Hippocampal formation (tissue), 2 donors: ENCODE measurements around the gene UTP14C.
"Not testable (repeated sequence)": the region's sequence is repeated elsewhere in the genome, so short reads cannot be mapped to it uniquely, and the experiment has no call there.

ENCODE experiments used
- DNase-seq, 2 donors: peaks; one replicate each; lab custom pipeline; 2025; lab: John Stamatoyannopoulos, UW

Gene UTP14C

DNA sequence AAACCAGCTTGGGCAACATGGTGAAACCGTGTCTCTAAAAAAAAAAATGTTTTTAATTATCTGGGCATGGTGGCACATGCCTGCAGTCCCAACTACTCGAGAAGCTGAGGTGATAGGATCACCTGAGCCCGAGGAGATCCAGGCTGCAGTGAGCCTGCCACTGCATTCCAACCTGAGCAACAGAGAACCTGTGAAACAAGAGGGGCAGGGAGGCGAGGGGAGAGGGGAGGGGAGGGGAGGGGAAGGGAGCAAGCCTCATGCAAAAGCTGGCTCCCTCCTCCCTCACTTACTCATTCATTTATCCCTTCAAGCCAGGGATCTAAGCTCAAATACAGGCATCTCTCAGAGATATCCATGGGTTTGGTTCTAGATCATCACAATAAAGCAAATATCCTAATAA lies 22.1 kb upstream of the UTP14C start:
- no peak for DNase-seq

DNA sequence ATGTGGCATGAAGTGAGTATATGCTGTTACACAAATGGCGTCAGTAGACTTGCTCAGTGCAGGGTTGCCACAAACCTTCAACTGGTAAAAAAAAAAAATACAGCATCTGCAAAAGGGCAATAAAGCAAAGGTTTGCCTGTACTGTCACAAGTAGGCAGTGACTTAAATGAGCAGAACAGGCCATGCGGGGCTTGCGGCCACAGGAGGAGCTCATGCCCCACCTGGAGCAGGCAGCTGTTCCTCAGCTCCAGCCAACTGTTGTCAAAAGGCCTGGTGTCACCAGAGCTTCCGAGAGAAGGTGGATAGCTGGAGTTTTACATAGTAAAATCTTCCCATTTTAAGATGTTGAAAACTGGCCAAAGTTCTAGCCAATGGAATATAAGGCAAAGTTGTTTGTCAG lies 20.9 kb upstream of the UTP14C start:
- DNase-seq = no peak

DNA sequence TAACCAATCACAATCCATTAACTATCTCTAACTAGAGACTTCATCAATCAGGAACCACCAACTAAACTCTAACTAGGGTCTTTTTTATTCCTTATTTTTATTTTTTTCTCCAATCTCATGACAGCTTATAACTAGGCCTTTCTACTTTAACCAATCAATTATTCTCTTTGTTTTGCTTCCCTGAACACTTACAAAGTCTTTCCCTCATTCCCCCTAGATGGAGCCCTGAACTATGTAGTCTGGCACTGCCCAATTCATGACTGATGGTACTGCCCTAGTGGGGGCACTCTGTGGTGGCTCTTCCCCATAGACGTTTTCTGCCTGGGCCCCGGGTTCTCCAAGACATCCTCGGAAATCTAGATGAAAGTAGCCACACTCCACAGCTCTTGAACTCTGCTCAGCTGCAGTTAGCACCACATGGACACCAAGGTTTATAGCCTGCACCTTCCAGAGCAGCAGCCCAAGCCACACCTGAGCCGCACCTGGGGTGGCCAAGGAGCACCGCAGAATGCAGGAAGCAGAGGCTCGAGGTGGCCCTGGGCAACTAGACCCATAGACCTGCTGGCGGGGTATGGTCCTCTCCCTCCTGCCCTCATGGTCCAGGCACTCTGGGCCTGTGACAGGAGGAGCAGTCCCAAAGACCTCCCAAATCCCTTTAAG lies 19.9 kb upstream of the UTP14C start:
- no peak for DNase-seq

DNA sequence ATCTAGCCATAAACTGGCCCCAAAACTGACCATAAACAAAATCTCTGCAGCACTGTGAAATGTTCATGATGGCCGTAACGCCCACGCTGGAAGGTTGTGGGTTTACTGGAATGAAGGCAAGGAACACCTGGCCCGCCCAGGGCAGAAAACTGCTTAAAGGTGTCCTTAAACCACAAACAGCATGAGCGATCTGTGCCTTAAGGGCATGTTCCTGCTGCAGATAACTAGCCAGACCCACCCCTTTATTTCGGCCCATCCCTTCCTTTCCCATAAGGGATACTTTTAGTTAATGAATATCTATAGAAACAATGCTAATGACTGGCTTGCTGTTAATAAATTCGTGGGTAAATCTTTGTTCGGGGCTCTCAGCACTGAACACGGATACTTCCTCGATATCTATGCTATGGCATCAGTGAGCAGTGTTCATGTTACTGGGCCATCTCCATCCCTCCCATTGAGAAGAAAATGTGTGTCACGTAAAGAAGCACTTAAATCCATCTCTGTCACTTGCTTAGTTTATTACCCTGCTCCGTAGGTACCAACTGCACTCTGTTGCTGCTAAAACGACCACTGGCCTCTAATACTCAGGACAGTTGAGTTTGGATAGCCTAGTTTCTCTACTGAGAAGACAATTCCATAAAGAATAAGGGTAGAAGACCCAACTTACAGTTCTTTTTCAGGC lies 18.5 kb upstream of the UTP14C start:
- DNase-seq = no peak

DNA sequence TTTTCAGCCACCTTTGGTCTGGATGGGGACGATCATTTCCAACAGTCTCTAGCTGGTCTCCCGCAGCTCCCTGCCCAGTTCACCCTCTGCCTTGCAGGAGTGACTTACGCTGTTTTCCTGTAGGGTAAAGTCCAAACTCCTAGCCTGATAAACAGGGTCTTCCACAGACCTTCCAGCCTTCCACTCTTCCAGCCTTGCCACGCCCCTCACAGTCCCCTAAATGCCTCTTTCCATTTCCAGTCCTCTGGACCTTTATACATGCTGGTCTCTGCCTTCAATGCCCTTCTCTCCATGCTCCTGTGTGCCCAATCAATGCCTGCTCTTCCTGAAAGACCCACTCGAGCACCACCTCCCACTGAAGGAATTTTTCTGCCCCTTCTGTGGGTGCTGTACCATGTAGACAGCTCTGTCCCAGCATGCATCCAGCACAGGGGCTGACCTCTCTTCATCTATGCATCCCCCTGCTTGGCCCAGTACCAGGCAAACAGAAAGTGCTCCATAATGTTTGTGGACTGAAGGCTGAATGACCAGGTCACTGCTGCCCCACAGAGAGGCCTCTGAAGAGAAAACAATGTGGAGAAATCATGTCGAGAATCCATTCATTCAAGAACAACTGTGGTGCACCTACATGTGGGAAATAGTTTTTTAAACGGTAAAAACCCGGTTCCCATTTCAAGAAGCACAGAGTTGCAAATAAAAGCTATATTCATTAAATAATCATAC lies 17.8 kb upstream of the UTP14C start:
- no peak for DNase-seq

DNA sequence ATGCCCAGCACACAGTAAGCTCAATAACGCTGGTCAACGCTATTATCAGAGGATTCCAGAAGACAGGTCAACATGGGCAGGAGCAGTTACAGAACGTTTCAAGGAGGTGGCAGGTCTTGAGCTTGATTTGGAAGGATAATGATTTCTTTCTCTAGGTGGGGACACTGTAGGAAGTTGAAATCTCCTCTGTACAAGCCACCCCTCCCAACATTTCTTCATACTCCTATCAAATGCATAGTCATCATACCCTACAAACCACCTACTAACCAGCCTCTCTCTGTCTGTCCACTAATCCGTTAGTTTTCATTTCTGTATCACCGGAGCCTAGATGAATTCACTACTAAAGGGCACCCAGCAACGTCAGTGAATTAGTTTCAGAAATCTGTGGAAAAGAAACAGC lies 14.5 kb upstream of the UTP14C start:
- no peak for DNase-seq

DNA sequence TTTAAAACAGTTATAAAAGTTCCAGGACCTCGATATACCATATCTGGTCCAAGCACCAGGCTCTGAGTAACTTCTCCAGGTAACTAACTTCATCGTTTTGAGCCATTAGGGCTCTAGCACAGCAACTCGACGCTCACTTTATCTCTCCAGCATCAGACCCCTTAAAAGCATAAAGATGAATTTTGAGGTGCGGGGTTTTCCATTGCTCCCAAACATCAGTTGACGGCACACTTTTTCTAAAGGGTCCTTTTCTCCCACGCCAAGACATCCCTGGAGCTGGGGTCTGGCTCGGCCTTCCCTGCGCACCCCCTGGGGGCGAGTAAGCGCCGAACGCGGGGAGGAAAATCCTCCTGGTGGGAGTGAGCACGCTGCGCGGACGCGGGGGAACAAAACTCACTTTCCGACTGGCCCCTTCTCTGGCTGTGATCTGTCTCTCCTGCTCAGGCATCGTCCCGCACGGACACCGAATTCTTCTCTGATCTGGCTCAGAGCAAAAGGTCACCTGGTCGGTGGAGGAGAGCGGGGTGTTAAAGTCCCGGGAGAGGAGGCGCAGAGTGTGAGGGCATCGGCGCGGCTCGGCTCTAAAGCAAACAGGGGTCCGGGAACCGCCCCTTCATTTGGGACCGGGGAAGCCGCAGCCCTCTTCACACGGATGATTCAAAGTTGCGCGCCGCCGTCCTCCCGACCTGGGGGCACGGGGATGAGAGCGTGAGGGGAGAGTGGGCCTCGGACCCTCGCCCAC lies 13.4 kb upstream of the UTP14C start, which contains the start of gene ATP7B:
ATP7B (minus strand) TSS at position 561 of the 742 bp plus-strand sequence; CDS start at position 448, 113 bp downstream.
- DNase-seq = no peak

DNA sequence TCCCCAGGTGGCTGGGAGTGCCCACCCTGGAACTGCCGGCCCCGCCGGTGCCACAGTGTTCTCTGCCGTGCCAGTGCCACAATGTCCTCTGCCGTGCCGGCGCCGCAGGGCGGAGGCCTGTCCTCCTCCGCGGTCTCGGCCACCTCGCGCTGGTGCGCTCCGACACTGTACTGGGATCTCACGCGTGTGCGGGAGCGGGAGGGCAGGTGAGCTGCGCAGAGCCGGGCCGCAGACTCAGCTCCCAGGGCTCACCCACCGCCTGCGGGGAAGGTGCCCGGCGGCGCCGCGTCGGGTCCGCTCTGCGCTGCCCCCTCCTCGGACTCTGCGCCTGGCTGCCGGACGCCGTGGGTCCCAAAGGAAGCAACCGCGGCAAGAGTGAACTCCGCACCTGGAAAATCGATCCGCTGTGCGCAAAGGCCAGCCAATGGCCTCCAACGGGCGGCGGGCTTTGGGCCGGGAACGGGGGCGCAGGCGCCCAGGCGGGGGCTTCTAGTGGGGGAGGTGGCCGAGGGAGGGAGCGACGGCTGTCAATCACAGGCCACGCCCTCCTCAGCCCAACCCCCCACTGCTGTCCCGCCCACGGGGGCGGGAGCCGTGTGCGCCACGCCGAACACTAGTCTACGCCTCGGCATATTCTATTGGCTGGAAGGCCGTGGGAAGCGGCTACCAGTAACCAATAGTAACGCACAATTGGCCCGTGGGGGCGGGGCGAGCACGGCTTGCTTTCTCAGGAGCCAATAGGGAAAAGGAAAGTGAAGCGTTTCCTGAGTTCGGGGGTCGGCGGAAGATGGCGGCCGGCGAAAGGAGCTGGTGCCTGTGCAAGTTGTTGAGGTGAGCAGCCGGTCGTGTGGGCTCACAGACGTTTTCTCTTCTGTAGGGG lies 12.6 kb upstream of the UTP14C start, which contains the start of gene ALG11:
ALG11 (plus strand) TSS at position 767 of the 880 bp plus-strand sequence; CDS start at position 788, 21 bp downstream.
- DNase-seq = peak; percentile 98

DNA sequence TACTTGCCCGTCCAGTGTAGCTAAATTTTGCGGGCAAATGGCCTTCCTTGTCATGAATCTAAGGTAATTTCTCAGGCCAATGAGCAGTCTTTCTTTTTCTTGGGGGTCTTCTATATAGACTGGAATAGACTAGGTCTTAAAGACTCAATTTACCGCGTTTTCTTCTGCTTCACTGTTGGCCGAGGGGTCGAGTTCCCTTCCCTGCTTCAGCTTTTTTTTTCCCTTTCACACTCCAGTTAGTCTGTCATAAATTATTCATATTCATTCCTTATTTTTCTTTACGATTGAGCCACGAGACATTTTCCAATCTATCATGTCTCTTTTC lies 12.0 kb upstream of the UTP14C start:
- no peak for DNase-seq

DNA sequence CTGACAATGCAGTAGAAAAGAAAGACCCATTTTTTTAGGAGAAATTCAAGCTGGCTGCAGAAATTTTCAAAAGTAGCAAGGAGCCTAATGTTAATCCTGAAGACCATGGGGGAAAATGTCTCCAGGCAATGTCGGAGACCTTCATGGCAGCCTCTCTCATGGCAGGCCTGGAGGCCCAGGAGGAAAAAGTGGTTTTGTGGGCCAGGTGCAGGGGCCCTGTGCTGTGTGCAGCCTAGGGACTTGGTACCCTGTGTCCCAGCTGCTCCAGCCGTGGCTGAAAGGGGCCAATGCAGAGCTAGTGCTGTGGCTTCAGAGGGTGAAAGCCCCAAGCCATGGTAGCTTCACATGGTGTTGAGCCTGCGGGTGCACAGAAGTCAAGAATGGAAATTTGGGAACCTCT lies 8.2 kb upstream of the UTP14C start:
- DNase-seq = no peak

DNA sequence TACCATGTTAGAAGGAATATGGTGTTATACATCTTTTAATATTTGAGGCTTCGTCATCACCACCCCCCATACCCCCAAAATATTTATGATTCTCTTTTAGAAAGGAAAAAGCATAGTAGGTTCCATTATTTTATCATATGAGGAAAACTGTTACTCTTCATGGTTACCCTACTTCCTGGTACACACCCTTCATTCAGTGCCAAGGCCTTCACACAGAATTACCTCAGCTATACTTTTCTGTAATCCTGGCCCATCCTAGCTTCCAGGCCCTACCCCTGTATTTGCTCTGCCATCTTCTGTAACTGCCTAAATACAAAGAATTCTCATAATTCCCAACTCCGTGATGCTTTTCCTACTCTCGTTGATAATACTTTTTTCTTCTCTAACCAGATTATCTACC lies 4.3 kb upstream of the UTP14C start:
- no peak for DNase-seq

DNA sequence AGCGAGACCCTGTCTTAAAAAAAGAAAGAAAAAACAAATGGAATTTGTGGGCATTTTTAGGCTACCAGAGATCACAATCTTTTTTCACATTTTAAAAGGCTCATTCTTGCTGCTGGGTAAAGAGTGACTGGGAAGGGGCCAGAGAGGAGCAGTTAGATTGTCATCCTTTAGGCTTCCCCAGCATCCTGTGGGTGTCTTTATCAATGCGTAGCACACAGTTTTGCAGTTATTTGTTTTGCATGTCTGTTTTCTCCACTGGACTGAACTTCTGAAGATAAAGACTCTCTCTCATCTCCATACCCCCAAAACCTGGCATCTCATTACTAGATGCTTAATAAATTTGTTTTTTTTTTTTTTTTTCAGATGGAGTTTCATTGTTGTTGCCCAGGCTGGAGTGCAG lies 2.1 kb upstream of the UTP14C start:
- DNase-seq = no peak

DNA sequence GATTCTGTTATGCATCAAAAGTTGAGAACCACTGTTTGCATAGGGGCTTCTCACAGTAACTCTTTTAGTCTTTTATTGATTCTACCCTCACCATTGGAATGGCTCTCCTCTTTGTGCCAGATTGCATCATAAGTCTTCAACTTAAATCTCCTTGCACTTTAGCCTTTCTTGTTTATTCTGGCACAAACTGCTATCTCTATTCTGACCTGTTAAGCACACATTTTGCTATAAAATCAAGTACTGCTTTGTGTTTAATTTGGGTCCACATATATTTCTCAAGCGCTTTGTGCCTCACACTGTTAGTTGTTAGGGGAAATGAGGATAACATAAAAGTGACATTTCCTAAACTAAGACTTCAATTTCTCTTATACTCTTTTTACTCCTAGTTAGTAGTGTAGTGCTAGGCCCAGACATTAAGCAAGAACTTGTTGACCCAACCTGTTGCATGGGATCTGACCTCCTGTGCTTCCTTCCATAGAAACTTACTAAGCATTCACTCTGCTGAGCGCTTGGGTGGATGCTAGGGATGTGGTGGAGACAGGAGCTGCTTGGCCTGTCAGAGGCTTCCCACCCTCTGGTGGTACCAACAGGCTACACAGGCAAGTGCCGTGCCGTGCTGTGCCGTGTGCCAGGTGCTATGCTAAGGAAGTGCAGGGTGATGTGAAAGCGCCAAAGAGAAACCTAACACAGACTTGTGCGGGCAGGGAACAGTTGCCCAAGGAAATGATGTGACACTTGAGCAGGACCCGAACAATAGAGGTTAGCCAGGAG lies 1.2 kb downstream of the UTP14C start:
- DNase-seq = no peak

DNA sequence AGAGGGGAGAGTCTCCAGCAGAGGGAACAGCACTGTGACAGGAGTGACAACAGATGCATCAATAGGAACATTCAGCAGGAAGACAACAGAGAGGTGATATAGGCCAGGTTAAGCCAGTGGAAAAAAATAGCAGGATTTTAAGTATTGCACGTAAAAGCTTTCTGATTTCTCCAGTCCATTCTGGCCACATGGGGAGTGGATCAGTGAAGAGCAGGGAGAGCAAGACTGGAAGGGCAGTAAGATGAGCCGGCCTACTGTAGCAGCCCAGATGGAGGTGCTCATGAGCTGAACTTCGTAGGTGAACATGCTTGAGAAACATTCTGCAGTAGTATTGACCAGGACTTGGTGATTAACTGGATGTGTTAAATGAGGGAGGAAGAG lies 1.7 kb downstream of the UTP14C start:
- no peak for DNase-seq

DNA sequence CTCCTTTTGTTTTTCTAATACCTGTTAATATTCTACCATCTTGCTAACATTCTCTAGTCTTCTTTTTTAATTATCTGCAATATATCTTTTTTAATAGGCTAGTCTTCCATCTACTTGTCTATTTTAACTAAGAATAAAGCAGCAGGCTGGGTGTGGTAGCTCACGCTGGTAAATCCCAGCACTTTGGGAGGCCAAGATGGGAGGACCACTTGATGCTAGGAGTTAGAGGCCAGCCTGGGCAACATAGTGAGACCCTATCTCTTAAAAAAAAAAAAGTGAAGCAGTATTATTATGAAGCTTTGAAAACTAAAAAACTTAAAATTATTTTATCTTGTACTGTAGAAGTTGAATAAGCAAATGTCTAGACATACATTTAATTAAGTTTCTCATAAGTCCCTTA lies 3.3 kb downstream of the UTP14C start:
- no peak for DNase-seq

DNA sequence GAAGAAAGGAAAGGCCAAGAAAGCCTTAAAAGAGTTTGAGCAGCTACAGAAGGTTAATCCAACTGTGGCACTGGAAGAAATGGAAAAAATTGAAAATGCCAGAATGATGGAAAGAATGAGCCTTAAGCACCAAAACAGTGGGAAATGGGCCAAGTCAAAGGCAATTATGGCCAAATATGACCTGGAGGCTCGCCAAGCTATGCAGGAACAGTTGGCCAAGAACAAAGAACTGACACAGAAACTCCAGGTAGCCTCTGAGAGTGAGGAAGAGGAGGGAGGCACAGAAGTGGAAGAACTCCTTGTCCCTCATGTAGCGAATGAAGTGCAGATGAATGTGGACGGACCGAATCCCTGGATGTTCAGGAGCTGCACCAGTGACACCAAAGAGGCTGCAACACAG lies 5.1 kb downstream of the UTP14C start:
- DNase-seq = no peak

DNA sequence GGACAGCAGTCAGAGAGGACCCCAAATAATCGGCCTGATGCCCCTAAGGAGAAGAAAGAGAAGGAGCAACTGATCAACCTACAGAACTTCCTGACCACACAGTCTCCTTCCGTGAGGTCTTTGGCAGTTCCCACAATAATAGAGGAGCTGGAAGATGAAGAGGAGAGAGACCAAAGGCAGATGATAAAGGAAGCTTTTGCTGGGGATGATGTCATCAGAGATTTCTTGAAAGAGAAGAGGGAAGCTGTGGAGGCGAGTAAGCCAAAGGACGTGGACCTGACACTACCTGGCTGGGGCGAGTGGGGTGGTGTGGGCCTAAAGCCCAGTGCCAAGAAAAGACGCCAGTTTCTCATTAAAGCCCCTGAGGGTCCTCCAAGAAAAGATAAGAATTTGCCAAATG lies 5.9 kb downstream of the UTP14C start:
- not testable (repeated sequence) for DNase-seq

DNA sequence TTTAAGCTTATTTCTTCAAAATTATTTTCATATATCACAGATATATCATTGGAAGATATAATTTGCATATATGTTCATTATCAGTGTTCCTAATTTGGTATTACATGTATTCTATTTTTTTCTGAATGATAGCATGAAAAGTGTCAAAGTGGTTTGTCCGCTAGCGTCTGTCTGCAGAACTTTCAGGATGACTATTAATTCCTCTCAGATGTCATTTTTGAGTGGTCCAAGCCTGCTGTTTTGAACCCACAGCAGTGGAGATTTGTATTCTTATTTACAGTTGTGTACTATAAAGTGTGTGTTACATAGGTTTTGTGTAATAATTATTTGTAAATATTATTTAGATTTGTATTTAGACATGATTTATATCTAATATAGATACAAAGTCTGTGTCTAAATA lies 8.5 kb downstream of the UTP14C start:
- DNase-seq = no peak

DNA sequence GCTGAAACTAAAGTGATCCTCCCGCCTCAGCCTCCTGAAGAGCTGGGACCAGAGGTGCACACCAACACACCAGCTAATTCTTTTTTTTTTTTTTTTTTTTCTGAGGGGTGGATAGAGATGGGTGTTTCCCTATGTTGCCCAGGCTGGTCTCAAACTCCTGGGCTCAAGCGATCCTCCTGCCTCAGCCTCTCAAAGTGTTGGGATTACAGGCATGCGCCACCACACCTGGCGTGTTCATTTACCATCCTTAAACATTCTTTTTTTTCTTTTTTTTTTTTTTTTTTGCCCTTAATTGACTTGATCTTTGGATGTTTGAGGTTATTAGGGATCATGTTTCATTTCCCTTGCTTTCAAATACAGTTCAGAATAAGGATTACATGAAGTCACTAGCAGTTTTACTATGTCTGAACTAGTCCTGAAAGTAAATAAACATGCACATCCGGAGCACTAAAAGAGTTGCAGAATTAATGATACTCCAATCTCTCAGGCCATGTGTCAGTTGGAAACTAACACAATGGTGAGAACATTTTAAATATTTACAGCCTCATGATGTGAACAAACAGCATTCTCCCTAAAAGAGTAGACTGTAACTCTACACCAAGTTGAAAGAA lies 10.2 kb downstream of the UTP14C start:
- DNase-seq = no peak

DNA sequence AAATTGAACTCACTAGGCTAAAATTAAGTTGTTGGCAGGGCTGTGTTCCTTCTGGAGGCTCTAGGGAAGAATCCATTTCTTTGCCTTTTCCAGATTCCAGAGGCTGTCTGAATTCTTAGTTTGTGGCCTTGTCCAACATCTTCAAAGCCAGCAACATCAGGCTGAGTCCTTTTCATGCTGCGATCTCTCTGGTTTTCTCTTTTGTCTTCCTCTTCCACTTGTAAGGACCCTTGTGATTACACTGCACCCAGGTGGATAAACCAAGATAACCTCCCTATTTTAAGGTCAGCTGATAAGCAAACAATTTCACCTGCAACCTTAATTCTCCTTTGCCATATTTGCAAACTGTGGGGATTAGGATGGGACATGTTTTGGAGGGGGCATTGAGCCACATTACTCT lies 11.5 kb downstream of the UTP14C start:
- no peak for DNase-seq
